Choroid plexus epithelial cell (primary cell): Measurements from ENCODE around the gene SLC9A1.

Experiments
- DNase-seq: peaks from one replicate; pipeline ENCODE4 v3.0.0-alpha.2; 2010; ENCODE audit warnings: low read depth
- H3K4me3 ChIP-seq: 2 replicates; pipeline ENCODE4 v1.5.1; 2011; ENCODE audit warnings: low read depth, mild to moderate bottlenecking, control low read depth, low read length, moderate library complexity
- TF ChIP-seq, protein P1 (sequence below): conservative IDR thresholded peaks from 2 replicates; pipeline ENCODE4 v1.5.1; 2011; ENCODE audit warnings: low read depth, mild to moderate bottlenecking, control low read depth, inconsistent platforms, low read length, moderate library complexity

SLC9A1 gene

DNA sequence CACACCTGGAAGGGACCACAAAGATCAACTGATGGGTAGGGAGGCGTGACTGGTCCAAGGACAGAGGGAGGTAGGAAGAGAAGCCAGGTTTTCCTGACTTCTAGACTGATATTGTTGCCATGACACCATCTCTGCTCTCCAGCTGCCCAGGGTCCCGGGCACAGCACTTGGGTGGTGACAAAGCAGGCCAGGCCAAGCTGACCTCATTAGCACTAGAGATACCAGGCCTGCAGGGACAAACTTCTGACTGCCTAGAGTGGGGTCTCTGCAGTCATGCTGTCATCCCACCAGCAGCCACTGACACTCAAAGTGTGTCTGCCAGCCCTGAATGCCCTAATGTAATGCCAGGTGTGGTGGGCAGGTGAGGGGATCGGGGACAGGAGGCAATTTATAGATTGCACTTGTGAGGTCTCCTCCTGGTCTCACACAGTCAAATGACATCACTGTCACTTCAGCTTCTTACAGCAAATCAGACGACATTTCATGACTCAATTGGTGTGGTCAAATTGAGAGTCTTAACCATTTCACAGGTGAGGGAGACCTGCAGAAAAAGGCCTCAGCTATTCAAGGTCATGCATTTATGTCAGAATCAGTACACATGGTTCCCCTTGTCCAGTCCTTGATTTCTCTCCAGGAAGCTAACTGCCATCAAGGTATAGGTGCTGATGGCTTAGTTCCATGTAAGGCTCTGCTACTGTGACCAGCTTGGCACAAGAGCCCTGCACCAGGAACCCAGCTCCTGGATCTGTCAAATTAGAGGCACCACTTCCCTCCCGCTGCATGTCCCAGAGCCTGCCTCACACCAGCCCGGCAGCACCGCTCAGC, 2.7 kb downstream of the SLC9A1 start:
- TF ChIP-seq, protein P1, sequence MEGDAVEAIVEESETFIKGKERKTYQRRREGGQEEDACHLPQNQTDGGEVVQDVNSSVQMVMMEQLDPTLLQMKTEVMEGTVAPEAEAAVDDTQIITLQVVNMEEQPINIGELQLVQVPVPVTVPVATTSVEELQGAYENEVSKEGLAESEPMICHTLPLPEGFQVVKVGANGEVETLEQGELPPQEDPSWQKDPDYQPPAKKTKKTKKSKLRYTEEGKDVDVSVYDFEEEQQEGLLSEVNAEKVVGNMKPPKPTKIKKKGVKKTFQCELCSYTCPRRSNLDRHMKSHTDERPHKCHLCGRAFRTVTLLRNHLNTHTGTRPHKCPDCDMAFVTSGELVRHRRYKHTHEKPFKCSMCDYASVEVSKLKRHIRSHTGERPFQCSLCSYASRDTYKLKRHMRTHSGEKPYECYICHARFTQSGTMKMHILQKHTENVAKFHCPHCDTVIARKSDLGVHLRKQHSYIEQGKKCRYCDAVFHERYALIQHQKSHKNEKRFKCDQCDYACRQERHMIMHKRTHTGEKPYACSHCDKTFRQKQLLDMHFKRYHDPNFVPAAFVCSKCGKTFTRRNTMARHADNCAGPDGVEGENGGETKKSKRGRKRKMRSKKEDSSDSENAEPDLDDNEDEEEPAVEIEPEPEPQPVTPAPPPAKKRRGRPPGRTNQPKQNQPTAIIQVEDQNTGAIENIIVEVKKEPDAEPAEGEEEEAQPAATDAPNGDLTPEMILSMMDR: no peak
- H3K4me3 ChIP-seq: peak overlapping the region; percentile 46
- no peak for DNase-seq

DNA sequence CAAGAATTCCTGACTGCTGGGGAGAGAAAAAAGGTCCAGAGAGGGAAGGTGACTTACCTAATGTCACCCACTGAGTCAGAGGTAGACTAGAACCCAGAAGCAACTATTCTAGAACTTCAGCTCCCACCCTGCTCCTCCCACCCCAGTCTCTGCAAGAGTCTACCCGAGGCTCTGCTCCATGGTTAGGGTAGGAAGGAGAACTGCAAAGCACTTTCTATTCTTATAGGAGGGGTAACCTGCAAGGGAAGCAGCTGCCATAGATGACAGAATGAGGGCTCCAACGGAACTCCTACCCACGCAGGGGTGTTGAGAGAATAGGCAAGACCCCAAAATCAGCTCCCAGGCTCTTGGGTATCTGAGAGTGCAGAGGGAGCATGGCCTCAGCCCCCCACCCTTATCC, 4.3 kb downstream of the SLC9A1 start:
- TF ChIP-seq, protein P1: no peak
- no peak for DNase-seq
- no peak overlapping the region for H3K4me3 ChIP-seq

DNA sequence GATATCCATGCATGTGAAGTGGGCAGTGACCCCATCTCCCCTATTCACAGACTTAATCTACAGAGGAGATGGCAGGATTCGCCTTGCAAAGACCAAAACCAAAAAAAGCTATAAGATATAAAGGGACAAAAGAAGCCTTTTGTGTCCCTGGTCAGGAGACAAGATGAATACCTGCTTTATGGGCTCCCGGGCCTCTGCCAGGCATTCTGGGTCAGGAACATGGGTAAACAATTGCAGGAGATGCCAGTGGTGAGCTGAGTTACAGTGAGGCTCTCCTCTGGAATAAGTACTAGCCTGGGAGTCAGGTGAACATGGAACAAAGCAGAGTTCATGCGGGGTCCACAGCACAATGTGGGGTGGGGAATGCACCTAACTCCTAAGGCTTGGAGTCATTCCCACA, 4.7 kb downstream of the SLC9A1 start:
- no peak overlapping the region for H3K4me3 ChIP-seq
- TF ChIP-seq, protein P1: no peak
- no peak for DNase-seq

DNA sequence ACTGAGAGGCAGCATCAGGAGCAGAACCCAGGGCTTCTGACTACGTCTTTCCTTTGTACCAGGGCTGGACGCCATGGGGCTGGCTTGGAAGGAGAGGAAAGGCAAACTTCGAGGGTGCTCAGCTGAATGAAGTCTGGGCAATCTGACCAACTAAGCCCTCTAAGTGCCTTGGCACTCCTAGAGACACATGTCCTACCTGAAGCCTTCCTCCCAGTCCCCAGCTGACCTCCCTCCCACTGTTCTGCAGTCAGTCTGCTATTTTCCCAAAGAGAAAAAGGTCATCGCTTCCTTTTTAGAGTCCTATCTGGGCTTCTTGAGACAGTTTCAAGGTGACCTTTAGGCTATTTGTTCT, 5.2 kb downstream of the SLC9A1 start:
- no peak overlapping the region for H3K4me3 ChIP-seq
- TF ChIP-seq, protein P1: no peak
- DNase-seq: no peak

DNA sequence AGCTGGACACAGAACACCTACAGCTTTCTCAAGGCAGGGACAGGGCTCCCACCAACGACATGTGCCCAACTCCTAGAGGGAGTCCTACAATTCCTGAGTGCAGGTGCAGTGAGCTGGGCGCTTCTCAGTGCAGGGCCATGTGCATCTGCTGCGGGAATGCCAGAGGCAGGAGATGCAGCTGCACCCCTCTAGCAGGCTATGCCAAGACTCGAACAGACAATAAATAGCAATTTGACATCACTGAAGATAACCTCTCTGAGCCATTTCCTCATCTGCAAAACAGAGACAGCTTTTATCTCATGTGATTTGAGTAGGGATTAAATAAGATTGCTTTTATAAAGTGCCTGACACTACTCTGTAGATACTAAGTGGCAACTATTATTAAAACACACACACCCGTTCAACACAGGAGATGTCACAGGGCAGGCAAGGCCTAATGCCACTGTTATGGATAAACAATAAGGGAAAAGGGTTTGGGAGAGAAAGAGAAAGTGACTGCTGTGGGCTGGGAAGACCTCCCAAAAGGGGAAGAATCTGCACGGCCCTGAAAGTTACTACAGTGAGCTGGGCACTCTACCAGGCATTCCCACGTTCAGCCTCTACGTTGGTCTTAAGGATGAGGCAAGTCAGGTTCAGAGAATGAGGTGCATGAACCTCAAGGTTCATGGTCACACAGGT, 5.7 kb downstream of the SLC9A1 start:
- TF ChIP-seq, protein P1: no peak
- no peak for DNase-seq

DNA sequence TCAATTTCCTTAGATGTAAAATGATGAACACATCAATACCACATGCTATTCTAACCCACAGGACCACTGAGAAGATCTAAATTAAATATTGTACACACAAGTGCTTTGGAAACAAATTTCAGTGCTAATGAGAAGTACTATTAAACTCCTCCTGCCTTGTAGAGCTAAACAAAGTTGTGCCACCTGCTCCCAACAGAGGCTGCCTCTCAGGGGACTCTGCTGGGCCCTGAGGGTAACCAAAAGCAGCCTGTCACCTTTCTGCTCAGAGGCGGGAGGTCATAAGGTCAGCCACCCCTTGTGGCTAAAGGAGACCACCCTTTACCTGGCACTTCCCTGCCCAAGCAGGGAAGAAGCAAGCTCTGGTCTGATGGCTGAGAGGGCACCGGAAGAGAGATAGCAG, 6.3 kb downstream of the SLC9A1 start:
- H3K4me3 ChIP-seq: no peak overlapping the region
- TF ChIP-seq, protein P1: no peak
- DNase-seq: no peak

More for the DNA sequence above, 5.7 kb downstream of the SLC9A1 start:
- no peak overlapping the region for H3K4me3 ChIP-seq
